ENCODE data around the gene SEMA4C. TPM values are rescaled to one million over a fixed set of nuclear protein-coding genes. Genes with fewer than 3 reads are reported as not detected.

The SEMA4C gene
- polyA plus RNA-seq, 3 donors, result 0.08 to 5.7 (median 0.21) TPM

DNA sequence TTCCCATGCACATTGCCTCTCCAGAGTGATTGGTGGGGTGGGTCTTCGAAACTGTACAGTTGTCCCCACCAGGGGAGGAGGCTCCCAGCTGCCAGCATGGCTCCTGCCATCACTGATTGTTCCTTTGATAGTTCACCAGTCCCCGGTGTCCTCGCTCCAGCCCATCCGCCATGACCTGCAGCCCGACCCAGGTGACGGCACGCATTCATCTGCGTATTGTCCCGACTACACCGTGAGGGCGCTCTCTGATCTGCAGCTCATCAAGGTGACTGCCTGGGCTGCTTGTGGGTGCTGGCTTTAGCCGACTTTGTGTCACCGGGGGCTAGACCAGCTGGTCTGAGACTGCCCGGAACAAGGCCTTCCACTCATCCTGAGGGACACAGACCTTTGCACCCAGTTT, 41.4 kb downstream of the SEMA4C start:
- 97% methylated on average over 14 of the region's 14 CpGs for WGBS (ENCODE audit: insufficient coverage)
- Histone ChIP-seq H3K4me3 (replicated peaks in 1 of 3; ENCODE audit: low read depth in 2 of 3, low read length in 3 of 3) (no peak overlapping the region), H3K27ac (ENCODE audit: low read depth in 1 of 2, low read length in 2 of 2) (no peak overlapping the region), H3K36me3 (replicated peaks in 1 of 2; ENCODE audit: control insufficient read depth in 1 of 2, insufficient read depth in 2 of 2, low read length in 2 of 2) (peaks cover 84 to 96% of the 10 kb centered on the region in 2 donors), H3K4me2 (replicated peaks; ENCODE audit: extremely low read depth, low read length, poor library complexity, severe bottlenecking) (no peak overlapping the region), H3K27me3 (ENCODE audit: control insufficient read depth in 2 of 2, insufficient read depth in 2 of 2, low read length in 2 of 2) (no peaks in the 10 kb centered on the region), H3K4me1 (ENCODE audit: control insufficient read depth in 1 of 2, insufficient read depth in 2 of 2, low read length in 2 of 2) (no peaks in the 10 kb centered on the region), H3K79me2 (ENCODE audit: insufficient read depth, low read length) (peaks cover 1% of the 10 kb centered on the region), H2AFZ (ENCODE audit: insufficient read depth, low read depth, low read length, poor library complexity, severe bottlenecking) (no peak overlapping the region), H4K20me1 (ENCODE audit: insufficient read depth, low read length) (peaks cover 14% of the 10 kb centered on the region), H3K9ac (ENCODE audit: insufficient read depth, low read length, poor library complexity, severe bottlenecking) (no peak overlapping the region), H3K9me3 (replicated peaks in 1 of 2; ENCODE audit: control insufficient read depth in 1 of 2, insufficient read depth in 1 of 2, low read length in 2 of 2) (no peaks in the 10 kb centered on the region)
- no peak overlapping the region for H3K4me3 Mint-ChIP-seq
- H3K27ac Mint-ChIP-seq, result peak overlapping the region in 4 of 7 donors; percentile 7 to 66 (median 55)
- peaks cover 0 to 2% (median 1%) of the 10 kb centered on the region in 3 donors for H3K27me3 Mint-ChIP-seq (ENCODE audit: low read depth in 3 of 3)
- TF ChIP-seq, protein P1, sequence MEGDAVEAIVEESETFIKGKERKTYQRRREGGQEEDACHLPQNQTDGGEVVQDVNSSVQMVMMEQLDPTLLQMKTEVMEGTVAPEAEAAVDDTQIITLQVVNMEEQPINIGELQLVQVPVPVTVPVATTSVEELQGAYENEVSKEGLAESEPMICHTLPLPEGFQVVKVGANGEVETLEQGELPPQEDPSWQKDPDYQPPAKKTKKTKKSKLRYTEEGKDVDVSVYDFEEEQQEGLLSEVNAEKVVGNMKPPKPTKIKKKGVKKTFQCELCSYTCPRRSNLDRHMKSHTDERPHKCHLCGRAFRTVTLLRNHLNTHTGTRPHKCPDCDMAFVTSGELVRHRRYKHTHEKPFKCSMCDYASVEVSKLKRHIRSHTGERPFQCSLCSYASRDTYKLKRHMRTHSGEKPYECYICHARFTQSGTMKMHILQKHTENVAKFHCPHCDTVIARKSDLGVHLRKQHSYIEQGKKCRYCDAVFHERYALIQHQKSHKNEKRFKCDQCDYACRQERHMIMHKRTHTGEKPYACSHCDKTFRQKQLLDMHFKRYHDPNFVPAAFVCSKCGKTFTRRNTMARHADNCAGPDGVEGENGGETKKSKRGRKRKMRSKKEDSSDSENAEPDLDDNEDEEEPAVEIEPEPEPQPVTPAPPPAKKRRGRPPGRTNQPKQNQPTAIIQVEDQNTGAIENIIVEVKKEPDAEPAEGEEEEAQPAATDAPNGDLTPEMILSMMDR (IDR thresholded peaks at IDR 0.05), result no peak
- DNase-seq, result no peak
- intact Hi-C loops (cut with micrococcal nuclease), result no loop called here
- no peaks in the 10 kb centered on the region for H3K9me3 Mint-ChIP-seq
- peaks cover 83 to 84% of the 10 kb centered on the region in 2 donors for H3K36me3 Mint-ChIP-seq
- no peaks in the 10 kb centered on the region for H3K4me1 Mint-ChIP-seq

DNA sequence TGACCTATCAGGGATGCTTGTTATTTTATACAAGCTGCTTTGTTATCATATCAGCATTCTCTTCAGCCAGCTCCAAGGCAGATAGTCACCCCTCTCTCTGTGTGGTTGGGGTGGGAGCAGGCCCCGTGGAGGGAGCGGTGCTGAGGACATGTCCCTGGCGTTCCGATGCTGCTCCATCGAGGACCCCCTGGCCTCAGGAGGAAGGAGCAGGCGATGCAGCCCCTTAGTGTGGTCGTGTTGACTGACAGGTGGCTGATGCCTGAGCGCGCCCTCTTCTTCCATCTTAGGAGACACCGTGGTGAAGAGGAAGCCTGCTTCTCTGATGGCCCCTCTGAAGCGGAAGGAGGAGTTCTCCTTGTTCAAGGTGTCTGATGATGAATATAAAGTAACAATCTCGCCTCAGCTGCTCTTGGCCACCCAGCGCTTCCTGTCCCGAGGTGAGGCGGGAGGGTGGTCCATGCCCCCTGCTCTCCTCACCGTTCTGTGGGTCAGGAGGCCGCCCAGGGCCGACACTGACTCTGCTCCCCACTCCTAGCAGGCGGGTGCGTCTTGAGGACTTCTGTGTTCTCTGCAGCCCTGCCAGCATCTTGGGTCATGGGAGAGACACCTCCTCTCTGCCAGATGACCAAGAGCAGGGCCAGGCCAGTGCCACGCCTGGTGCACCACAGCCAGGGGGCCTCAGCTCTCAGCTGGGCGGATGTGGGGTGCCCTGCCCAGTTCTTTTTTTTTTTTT, 43.2 kb downstream of the SEMA4C start:
- Mint-ChIP-seq H3K4me1 (no peaks in the 10 kb centered on the region), H3K4me3 (no peak overlapping the region), H3K27me3 (ENCODE audit: low read depth in 3 of 3) (peaks cover 0 to 2% (median 1%) of the 10 kb centered on the region in 3 donors), H3K9me3 (no peaks in the 10 kb centered on the region), H3K27ac (peak overlapping the region in 1 of 7 donors; percentile 11), H3K36me3 (peaks cover 76 to 78% of the 10 kb centered on the region in 2 donors)
- Histone ChIP-seq H3K36me3 (replicated peaks in 1 of 2; ENCODE audit: control insufficient read depth in 1 of 2, insufficient read depth in 2 of 2, low read length in 2 of 2) (peaks cover 72 to 93% of the 10 kb centered on the region in 2 donors), H3K27ac (ENCODE audit: low read depth in 1 of 2, low read length in 2 of 2) (no peak overlapping the region), H3K4me3 (replicated peaks in 1 of 3; ENCODE audit: low read depth in 2 of 3, low read length in 3 of 3) (no peak overlapping the region), H3K27me3 (ENCODE audit: control insufficient read depth in 2 of 2, insufficient read depth in 2 of 2, low read length in 2 of 2) (no peaks in the 10 kb centered on the region), H3K9me3 (replicated peaks in 1 of 2; ENCODE audit: control insufficient read depth in 1 of 2, insufficient read depth in 1 of 2, low read length in 2 of 2) (no peaks in the 10 kb centered on the region), H3K9ac (ENCODE audit: insufficient read depth, low read length, poor library complexity, severe bottlenecking) (no peak overlapping the region), H2AFZ (ENCODE audit: insufficient read depth, low read depth, low read length, poor library complexity, severe bottlenecking) (no peak overlapping the region), H3K4me2 (replicated peaks; ENCODE audit: extremely low read depth, low read length, poor library complexity, severe bottlenecking) (no peak overlapping the region), H3K79me2 (ENCODE audit: insufficient read depth, low read length) (peaks cover 9% of the 10 kb centered on the region), H3K4me1 (ENCODE audit: control insufficient read depth in 1 of 2, insufficient read depth in 2 of 2, low read length in 2 of 2) (no peaks in the 10 kb centered on the region), H4K20me1 (ENCODE audit: insufficient read depth, low read length) (peaks cover 28% of the 10 kb centered on the region)
- WGBS (ENCODE audit: insufficient coverage), result 92% methylated on average over 11 of the region's 22 CpGs
- intact Hi-C loops (cut with micrococcal nuclease), result no loop called here
- no peak for DNase-seq
- TF ChIP-seq, protein P1 (IDR thresholded peaks at IDR 0.05), result no peak

Measured in CD14-positive monocyte (primary cell).